ENCODE data around the gene DNHD1. TPM values are rescaled to one million over a fixed set of nuclear protein-coding genes. Genes with fewer than 3 reads are reported as not detected.
A peak's percentile ranks its signal among the peaks of the same experiment; 100 is the strongest.

DNHD1 gene
- total and polyA plus RNA-seq, 9 of the 15 experiments (the other 6 are each of a cell fraction or from before 2014, with no cell fraction given), result 0.82 to 9.7 (median 3.8) TPM

GRCh38 chr11:6563121-6563619 lies 66.1 kb downstream of the DNHD1 start (continued):
- TF ChIP-seq RREB1 (CRISPR knock-in tag; IDR thresholded peaks at IDR 0.05), result peak; percentile 53; the same call in 1 of the 2 replicates
- TF ChIP-seq, protein P1, sequence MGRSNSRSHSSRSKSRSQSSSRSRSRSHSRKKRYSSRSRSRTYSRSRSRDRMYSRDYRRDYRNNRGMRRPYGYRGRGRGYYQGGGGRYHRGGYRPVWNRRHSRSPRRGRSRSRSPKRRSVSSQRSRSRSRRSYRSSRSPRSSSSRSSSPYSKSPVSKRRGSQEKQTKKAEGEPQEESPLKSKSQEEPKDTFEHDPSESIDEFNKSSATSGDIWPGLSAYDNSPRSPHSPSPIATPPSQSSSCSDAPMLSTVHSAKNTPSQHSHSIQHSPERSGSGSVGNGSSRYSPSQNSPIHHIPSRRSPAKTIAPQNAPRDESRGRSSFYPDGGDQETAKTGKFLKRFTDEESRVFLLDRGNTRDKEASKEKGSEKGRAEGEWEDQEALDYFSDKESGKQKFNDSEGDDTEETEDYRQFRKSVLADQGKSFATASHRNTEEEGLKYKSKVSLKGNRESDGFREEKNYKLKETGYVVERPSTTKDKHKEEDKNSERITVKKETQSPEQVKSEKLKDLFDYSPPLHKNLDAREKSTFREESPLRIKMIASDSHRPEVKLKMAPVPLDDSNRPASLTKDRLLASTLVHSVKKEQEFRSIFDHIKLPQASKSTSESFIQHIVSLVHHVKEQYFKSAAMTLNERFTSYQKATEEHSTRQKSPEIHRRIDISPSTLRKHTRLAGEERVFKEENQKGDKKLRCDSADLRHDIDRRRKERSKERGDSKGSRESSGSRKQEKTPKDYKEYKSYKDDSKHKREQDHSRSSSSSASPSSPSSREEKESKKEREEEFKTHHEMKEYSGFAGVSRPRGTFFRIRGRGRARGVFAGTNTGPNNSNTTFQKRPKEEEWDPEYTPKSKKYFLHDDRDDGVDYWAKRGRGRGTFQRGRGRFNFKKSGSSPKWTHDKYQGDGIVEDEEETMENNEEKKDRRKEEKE (IDR thresholded peaks at IDR 0.05; ENCODE audit: borderline replicate concordance in 1 of 2, control insufficient read depth in 1 of 2, low read depth in 2 of 2, low read length in 1 of 2), result no peak
- TF ChIP-seq ZNF644 (tag; IDR thresholded peaks at IDR 0.05; ENCODE audit: low read depth), result peak; percentile 60; the same call in 1 of the 2 replicates
- TF ChIP-seq, protein P2, sequence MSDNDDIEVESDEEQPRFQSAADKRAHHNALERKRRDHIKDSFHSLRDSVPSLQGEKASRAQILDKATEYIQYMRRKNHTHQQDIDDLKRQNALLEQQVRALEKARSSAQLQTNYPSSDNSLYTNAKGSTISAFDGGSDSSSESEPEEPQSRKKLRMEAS (CRISPR knock-in tag; IDR thresholded peaks at IDR 0.05), result peak; percentile 39; the same call in 1 of the 2 replicates
- TF ChIP-seq MAFK (IDR thresholded peaks at IDR 0.05; ENCODE audit: low read length), result peak; percentile 28; the same call in 1 of the 2 replicates
- TF ChIP-seq ZBTB11 (CRISPR knock-in tag; IDR thresholded peaks at IDR 0.05), result no peak
- TF ChIP-seq MTA3 (IDR thresholded peaks at IDR 0.05; ENCODE audit: borderline replicate concordance), result 0 out of 2 replicates have a peak, but pooled peaks have one; percentile 40
- TF ChIP-seq SMC3 (conservative IDR thresholded peaks at IDR 0.05; ENCODE audit: insufficient read depth, low read depth, low read length), result no peak
- TF ChIP-seq, protein P3, sequence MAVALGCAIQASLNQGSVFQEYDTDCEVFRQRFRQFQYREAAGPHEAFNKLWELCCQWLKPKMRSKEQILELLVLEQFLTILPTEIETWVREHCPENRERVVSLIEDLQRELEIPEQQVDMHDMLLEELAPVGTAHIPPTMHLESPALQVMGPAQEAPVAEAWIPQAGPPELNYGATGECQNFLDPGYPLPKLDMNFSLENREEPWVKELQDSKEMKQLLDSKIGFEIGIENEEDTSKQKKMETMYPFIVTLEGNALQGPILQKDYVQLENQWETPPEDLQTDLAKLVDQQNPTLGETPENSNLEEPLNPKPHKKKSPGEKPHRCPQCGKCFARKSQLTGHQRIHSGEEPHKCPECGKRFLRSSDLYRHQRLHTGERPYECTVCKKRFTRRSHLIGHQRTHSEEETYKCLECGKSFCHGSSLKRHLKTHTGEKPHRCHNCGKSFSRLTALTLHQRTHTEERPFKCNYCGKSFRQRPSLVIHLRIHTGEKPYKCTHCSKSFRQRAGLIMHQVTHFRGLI (CRISPR knock-in tag; IDR thresholded peaks at IDR 0.05), result no peak
